SK-MEL-5 (cell line): ENCODE data around the gene TAPBPL. TPM values are rescaled to one million over a fixed set of nuclear protein-coding genes. Genes with fewer than 3 reads are reported as not detected.

Experiments
- DNase-seq: peaks from one replicate; pipeline ENCODE4 v3.0.0-alpha.2; 2016; ENCODE audit warnings: low read depth, low spot score
- in situ Hi-C: cut with HindIII; loops from 2 replicates; pipeline ENCODE4 v1.10.0; 2016; ENCODE audit warnings: low sequenced_read_pairs, high pct_unique_total_duplicates, low pct_unique_long_range_greater_than_20kb
- total RNA-seq: library from RNA; depleted of rRNA; stranded (reverse); fragments of >200 nt; shearing (Covaris generic); gene quantifications from 2 replicates; pipeline ENCODE4 v1.2.3, GENCODE V29; 2014; rRNA removed

Gene TAPBPL
- total RNA-seq, 1 experiment from 2014 or later: 31.2 TPM

- DNase-seq: no peak
- in situ Hi-C loops: no loop called here
These were observed 56.2 kb downstream of the TAPBPL start for GRCh38 chr12:6508087-6508486.

Other genes starting within 250 kb of the TAPBPL start
- not detected in 2 replicates for gene PLEKHG6, start 141.4 kb upstream of the TAPBPL start, total RNA-seq
- gene TNFRSF1A, start 110.0 kb upstream of the TAPBPL start, total RNA-seq: 82.4 and 98.0 TPM in 2 replicates
- not detected in 2 replicates for gene SCNN1A, start 76.5 kb upstream of the TAPBPL start, total RNA-seq
- 127 and 128 TPM in 2 replicates for gene LTBR, start 67.9 kb upstream of the TAPBPL start, total RNA-seq
- gene CD27, start 7.1 kb upstream of the TAPBPL start, total RNA-seq: not detected in 2 replicates
- 0.59 and 2.7 TPM in 2 replicates for gene VAMP1, start 18.6 kb downstream of the TAPBPL start, total RNA-seq
- 252 and 261 TPM in 2 replicates for gene MRPL51, start 41.2 kb downstream of the TAPBPL start, total RNA-seq
- 53.5 and 56.4 TPM in 2 replicates for gene NCAPD2, start 42.1 kb downstream of the TAPBPL start, total RNA-seq
- gene GAPDH, start 82.5 kb downstream of the TAPBPL start, total RNA-seq: 9,488 and 9,829 TPM in 2 replicates
- gene IFFO1, start 104.0 kb downstream of the TAPBPL start, total RNA-seq: 6.2 and 7.5 TPM in 2 replicates
- 63.6 and 77.1 TPM in 2 replicates for gene NOP2, start 116.2 kb downstream of the TAPBPL start, total RNA-seq
- gene CHD4, start 155.3 kb downstream of the TAPBPL start, total RNA-seq: 154 TPM in 2 replicates
- gene LPAR5, start 183.9 kb downstream of the TAPBPL start, total RNA-seq: 0.11 TPM in 1 of 2 replicates, not detected in the other
- gene ACRBP, start 195.4 kb downstream of the TAPBPL start, total RNA-seq: 0.21 and 0.37 TPM in 2 replicates
- 23.6 and 24.4 TPM in 2 replicates for gene ING4, start 211.1 kb downstream of the TAPBPL start, total RNA-seq
- 20.9 and 24.4 TPM in 2 replicates for gene ZNF384, start 237.3 kb downstream of the TAPBPL start, total RNA-seq
- gene PIANP, start 248.8 kb downstream of the TAPBPL start, total RNA-seq: not detected in 2 replicates